Measurements from ENCODE around the gene RNF26.

GRCh38 chr11:119377112-119377901 lies 43.0 kb downstream of the RNF26 start:
- TF ChIP-seq ZNF274 (IDR thresholded peaks at IDR 0.05; ENCODE audit: low read depth, low read length), result no peak
- TF ChIP-seq YY1 (IDR thresholded peaks at IDR 0.05; ENCODE audit: insufficient read depth, insufficient read length), result no peak

Data from NT2/D1 (cell line).